ENCODE measurements around the gene DENND2A. TPM values are rescaled to one million over a fixed set of nuclear protein-coding genes. Genes with fewer than 3 reads are reported as not detected.
A peak's percentile ranks its signal among the peaks of the same experiment; 100 is the strongest.

Gene DENND2A
- total RNA-seq, 1 experiment from 2014 or later = 7.3 TPM

GRCh38 chr7:140479062-140479738, 161.4 kb downstream of the DENND2A start, which contains the start of gene MKRN1:
Gene MKRN1, minus strand, starts transcription at chr7:140479505. Its CDS starts 161 bp downstream, at chr7:140479344.
- Histone ChIP-seq H3K9ac (ENCODE audit: extremely low read depth, insufficient read length, low read length) (peak within 1 kb of the TSS; percentile 88), H2BK5ac (ENCODE audit: insufficient read length, low read length) (no peak within 1 kb of the TSS), H3K23ac (ENCODE audit: insufficient read length, low read depth, low read length) (no peak within 1 kb of the TSS), H3T11ph (ENCODE audit: low read length) (no peak within 1 kb of the TSS), H2BK15ac (ENCODE audit: low read depth, low read length) (no peak within 1 kb of the TSS), H4K8ac (replicated peaks; ENCODE audit: insufficient read length, low read depth, low read length) (no peak within 1 kb of the TSS), H3K23me2 (ENCODE audit: insufficient read length, low read depth, low read length, poor library complexity, severe bottlenecking) (no peaks in the 10 kb centered on the region), H3K27ac (ENCODE audit: insufficient read length, low read depth, low read length) (peak within 1 kb of the TSS; percentile 24), H3K18ac (ENCODE audit: insufficient read length, low read depth, low read length) (peak within 1 kb of the TSS; percentile 87), H2BK20ac (ENCODE audit: low read depth, low read length, poor library complexity, severe bottlenecking) (no peak within 1 kb of the TSS), H4K20me1 (ENCODE audit: control insufficient read depth, insufficient read depth, insufficient read length) (no peaks in the 10 kb centered on the region), H2BK12ac (ENCODE audit: insufficient read length, low read depth, low read length) (no peak within 1 kb of the TSS), H3K4me1 (ENCODE audit: insufficient read depth, low read length) (peaks cover 5% of the 10 kb centered on the region; the same call in 1 of the 2 replicates), H2AK5ac (ENCODE audit: insufficient read length, low read length) (no peak within 1 kb of the TSS), H2BK120ac (ENCODE audit: low read depth, low read length, poor library complexity, severe bottlenecking) (no peak within 1 kb of the TSS), H4K91ac (ENCODE audit: insufficient read length, low read depth, low read length) (no peak within 1 kb of the TSS), H3K56ac (ENCODE audit: insufficient read length, low read depth, low read length) (no peak within 1 kb of the TSS), H3K27me3 (ENCODE audit: insufficient read depth, low read length) (no peaks in the 10 kb centered on the region), H3K9me3 (ENCODE audit: control insufficient read depth, low read depth, low read length) (no peaks in the 10 kb centered on the region), H2AFZ (ENCODE audit: low read length) (peak within 1 kb of the TSS; percentile 83), H3K79me1 (ENCODE audit: insufficient read depth, low read depth, low read length, poor library complexity, severe bottlenecking) (no peaks in the 10 kb centered on the region), H3K4ac (ENCODE audit: low read depth, low read length) (no peak within 1 kb of the TSS), H3K79me2 (ENCODE audit: insufficient read depth, low read length) (peaks cover 34% of the 10 kb centered on the region), H3K14ac (ENCODE audit: insufficient read depth, low read length) (peak within 1 kb of the TSS; percentile 88), H3K4me2 (ENCODE audit: insufficient read depth, insufficient read length, low read length) (peak within 1 kb of the TSS; percentile 80), H4K5ac (ENCODE audit: insufficient read length, low read depth, low read length) (no peak within 1 kb of the TSS)
- Mint-ChIP-seq H3K4me1 (peaks cover 31 to 48% of the 10 kb centered on the region in 2 experiments), H3K9me3 (peaks cover 0 to 3% of the 10 kb centered on the region in 2 experiments; a peak in 1 of 5 replicates), H3K27me3 (ENCODE audit: low read depth) (no peaks in the 10 kb centered on the region), H3K4me3 (peak within 1 kb of the TSS; percentile 84 to 90), H3K36me3 (ENCODE audit: insufficient read depth in 1 of 3, low read depth in 3 of 3) (no peaks in the 10 kb centered on the region), H3K27ac (peak within 1 kb of the TSS; percentile 98 to 100 (median 99))
- peak; percentile 98 for DNase-seq
- WGBS (ENCODE audit: extremely low coverage, insufficient read length, low lambda C conversion rate) = no CpG with 5 or more reads among the region's 71 CpGs
- TF ChIP-seq, protein P1, sequence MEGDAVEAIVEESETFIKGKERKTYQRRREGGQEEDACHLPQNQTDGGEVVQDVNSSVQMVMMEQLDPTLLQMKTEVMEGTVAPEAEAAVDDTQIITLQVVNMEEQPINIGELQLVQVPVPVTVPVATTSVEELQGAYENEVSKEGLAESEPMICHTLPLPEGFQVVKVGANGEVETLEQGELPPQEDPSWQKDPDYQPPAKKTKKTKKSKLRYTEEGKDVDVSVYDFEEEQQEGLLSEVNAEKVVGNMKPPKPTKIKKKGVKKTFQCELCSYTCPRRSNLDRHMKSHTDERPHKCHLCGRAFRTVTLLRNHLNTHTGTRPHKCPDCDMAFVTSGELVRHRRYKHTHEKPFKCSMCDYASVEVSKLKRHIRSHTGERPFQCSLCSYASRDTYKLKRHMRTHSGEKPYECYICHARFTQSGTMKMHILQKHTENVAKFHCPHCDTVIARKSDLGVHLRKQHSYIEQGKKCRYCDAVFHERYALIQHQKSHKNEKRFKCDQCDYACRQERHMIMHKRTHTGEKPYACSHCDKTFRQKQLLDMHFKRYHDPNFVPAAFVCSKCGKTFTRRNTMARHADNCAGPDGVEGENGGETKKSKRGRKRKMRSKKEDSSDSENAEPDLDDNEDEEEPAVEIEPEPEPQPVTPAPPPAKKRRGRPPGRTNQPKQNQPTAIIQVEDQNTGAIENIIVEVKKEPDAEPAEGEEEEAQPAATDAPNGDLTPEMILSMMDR (conservative IDR thresholded peaks at IDR 0.05) = no peak
